CD4-positive, CD25-positive, alpha-beta regulatory T cell (primary cell): ENCODE data around the gene DPH1. TPM values are rescaled to one million over a fixed set of nuclear protein-coding genes. Genes with fewer than 3 reads are reported as not detected.
A peak's percentile ranks its signal among the peaks of the same experiment; 100 is the strongest.

Source experiments
- ATAC-seq, 2 donors: fragments of 150-1000 bp; cut with Tn5 transposase; one replicate each; pipeline ENCODE4 v1.10.0; 2021; ENCODE audit warnings: low read depth in 2 of 2, moderate number of reproducible peaks in 2 of 2, moderate library complexity in 1 of 2
- DNase-seq, 3 donors: peaks; one replicate each; pipeline versions ENCODE4 v3.0.0 to v3.0.0-alpha.2; 2012 to 2022; ENCODE audit warnings: mixed read lengths in 1 of 3
- H3K27ac ChIP-seq: one replicate; pipeline ENCODE4 v1.7.0; 2013; ENCODE audit warnings: mild to moderate bottlenecking, low read length; ENCODE audit not compliant: insufficient read depth, poor library complexity, severe bottlenecking
- H3K27me3 ChIP-seq: one replicate; pipeline ENCODE4 v1.7.0; 2013; ENCODE audit warnings: low read length; ENCODE audit not compliant: control insufficient read depth, insufficient read depth
- H3K36me3 ChIP-seq: one replicate; pipeline ENCODE4 v1.7.0; 2013; ENCODE audit warnings: mild to moderate bottlenecking, low read length, moderate library complexity; ENCODE audit not compliant: control insufficient read depth, insufficient read depth
- H3K4me1 ChIP-seq: 2 replicates; pipeline ENCODE4 v1.7.0; 2013; ENCODE audit warnings: mild to moderate bottlenecking, low read length; ENCODE audit not compliant: insufficient read depth, control insufficient read depth, poor library complexity, severe bottlenecking
- H3K4me3 ChIP-seq: one replicate; pipeline ENCODE4 v1.7.0; 2013; ENCODE audit warnings: low read depth, mild to moderate bottlenecking, low read length, moderate library complexity
- H3K9me3 ChIP-seq, 2 experiments: 1 replicate in 1 of 2; 2 replicates in 1 of 2; pipeline ENCODE4 v1.7.0; 2013; ENCODE audit warnings: low read length in 2 of 2, mild to moderate bottlenecking in 1 of 2, moderate library complexity in 1 of 2; ENCODE audit not compliant: control insufficient read depth in 2 of 2
- H3K27ac Mint-ChIP-seq, 3 donors: one replicate each; pipeline ENCODE4 v1.8.0; 2020 to 2022; ENCODE audit warnings: mild to moderate bottlenecking in 3 of 3, mixed read lengths in 3 of 3, moderate library complexity in 2 of 3
- H3K27me3 Mint-ChIP-seq: one replicate; pipeline ENCODE4 v1.8.0; 2022; ENCODE audit warnings: mild to moderate bottlenecking, mixed read lengths
- H3K36me3 Mint-ChIP-seq: one replicate; pipeline ENCODE4 v1.8.0; 2020; ENCODE audit warnings: mixed read lengths
- H3K4me1 Mint-ChIP-seq, 4 donors: one replicate each; pipeline ENCODE4 v1.8.0; 2020 to 2022; ENCODE audit warnings: mixed read lengths in 4 of 4, mild to moderate bottlenecking in 1 of 4
- H3K4me3 Mint-ChIP-seq, 4 donors: one replicate each; pipeline ENCODE4 v1.8.0; 2020 to 2022; ENCODE audit warnings: mild to moderate bottlenecking in 4 of 4, mixed read lengths in 4 of 4, moderate library complexity in 3 of 4
- H3K9me3 Mint-ChIP-seq, 7 donors: one replicate each; pipeline ENCODE4 v1.8.0; 2020 to 2022; ENCODE audit warnings: mixed read lengths in 7 of 7, mild to moderate bottlenecking in 3 of 7, moderate library complexity in 2 of 7
- polyA plus RNA-seq, 4 donors: library from polyadenylated mRNA; unstranded; fragments of 300-500 nt; fragmentation: Illumina TruSeq; gene quantifications; one replicate each; pipeline ENCODE4 v1.2.3, GENCODE V29; 2021
- total RNA-seq: library from RNA; stranded (reverse); gene quantifications from one replicate; pipeline ENCODE4 v1.2.3, GENCODE V29; 2022

Gene DPH1
- total and polyA plus RNA-seq, 5 donors from 2014 or later = 32.4 to 70.0 (median 38.2) TPM

GRCh38 chr17:2087597-2088211 is 57.8 kb downstream of the DPH1 start:
- Histone ChIP-seq H3K4me1 (peaks cover 26% of the 10 kb centered on the region), H3K27ac (no peak overlapping the region)
- peak in 1 of 3 donors; percentile 50 for DNase-seq

GRCh38 chr17:2089021-2089422 is 59.1 kb downstream of the DPH1 start:
- no peaks in the 10 kb centered on the region for H3K27me3 Mint-ChIP-seq
- peaks cover 0 to 55% (median 35%) of the 10 kb centered on the region in 4 donors for H3K4me1 Mint-ChIP-seq
- H3K27ac Mint-ChIP-seq = peak overlapping the region; percentile 86 to 99 (median 93)
- ATAC-seq = peak; percentile 12 to 16
- peak overlapping the region; percentile 64 for H3K27ac ChIP-seq
- DNase-seq = no peak
- H3K4me1 ChIP-seq = peaks cover 26% of the 10 kb centered on the region
- no peaks in the 10 kb centered on the region for H3K9me3 Mint-ChIP-seq
- H3K4me3 Mint-ChIP-seq = peak overlapping the region; percentile 75 to 94 (median 90)
- H3K36me3 Mint-ChIP-seq = peaks cover 36% of the 10 kb centered on the region
- H3K27me3 ChIP-seq = no peaks in the 10 kb centered on the region
- no peaks in the 10 kb centered on the region for H3K9me3 ChIP-seq
- peak overlapping the region; percentile 94 for H3K4me3 ChIP-seq
- H3K36me3 ChIP-seq = peaks cover 5% of the 10 kb centered on the region

More at GRCh38 chr17:2087597-2088211, 57.8 kb downstream of the DPH1 start:
- no peaks in the 10 kb centered on the region for H3K9me3 ChIP-seq
- H3K27me3 ChIP-seq = no peaks in the 10 kb centered on the region
- Mint-ChIP-seq H3K27me3 (no peaks in the 10 kb centered on the region), H3K9me3 (no peaks in the 10 kb centered on the region), H3K4me3 (peak overlapping the region in 1 of 4 donors; percentile 48), H3K4me1 (peaks cover 0 to 51% (median 35%) of the 10 kb centered on the region in 4 donors), H3K27ac (peak overlapping the region; percentile 24 to 76 (median 74)), H3K36me3 (peaks cover 46% of the 10 kb centered on the region)
- no peak overlapping the region for H3K4me3 ChIP-seq
- peaks cover 10% of the 10 kb centered on the region for H3K36me3 ChIP-seq
- ATAC-seq = peak; percentile 32 to 39

GRCh38 chr17:2090210-2090641 is 60.3 kb downstream of the DPH1 start:
- peak overlapping the region; percentile 94 for H3K4me3 ChIP-seq
- H3K36me3 Mint-ChIP-seq = peaks cover 26% of the 10 kb centered on the region
- peak overlapping the region; percentile 64 for H3K27ac ChIP-seq
- no peaks in the 10 kb centered on the region for H3K9me3 ChIP-seq
- DNase-seq (peak in 1 of 3 donors; percentile 26), ATAC-seq (peak in 1 of 2 donors; percentile 6)
- H3K4me1 Mint-ChIP-seq = peaks cover 0 to 52% (median 34%) of the 10 kb centered on the region in 4 donors
- H3K27ac Mint-ChIP-seq = peak overlapping the region; percentile 86 to 99 (median 93)
- no peaks in the 10 kb centered on the region for H3K27me3 ChIP-seq
- H3K27me3 Mint-ChIP-seq = no peaks in the 10 kb centered on the region
- peak overlapping the region; percentile 57 to 94 (median 90) for H3K4me3 Mint-ChIP-seq
- peaks cover 5% of the 10 kb centered on the region for H3K36me3 ChIP-seq
- no peaks in the 10 kb centered on the region for H3K9me3 Mint-ChIP-seq
- H3K4me1 ChIP-seq = peaks cover 26% of the 10 kb centered on the region

- Mint-ChIP-seq H3K27ac (peak overlapping the region in 2 of 3 donors; percentile 42 to 86), H3K4me1 (peaks cover 0 to 52% (median 34%) of the 10 kb centered on the region in 4 donors), H3K27me3 (no peaks in the 10 kb centered on the region), H3K36me3 (peaks cover 19% of the 10 kb centered on the region), H3K9me3 (no peaks in the 10 kb centered on the region), H3K4me3 (peak overlapping the region in 2 of 4 donors; percentile 57 to 94)
- Histone ChIP-seq H3K27ac (no peak overlapping the region), H3K9me3 (no peaks in the 10 kb centered on the region), H3K4me3 (no peak overlapping the region), H3K27me3 (no peaks in the 10 kb centered on the region), H3K36me3 (peaks cover under 1% of the 10 kb centered on the region), H3K4me1 (peaks cover 26% of the 10 kb centered on the region)
- no peak for ATAC-seq
- no peak for DNase-seq
These were observed 61.0 kb downstream of the DPH1 start for GRCh38 chr17:2090804-2091534.

GRCh38 chr17:2092253-2092652 is 62.3 kb downstream of the DPH1 start:
- ATAC-seq (no peak), DNase-seq (no peak)
- Mint-ChIP-seq H3K4me1 (peaks cover 0 to 50% (median 35%) of the 10 kb centered on the region in 4 donors), H3K27me3 (no peaks in the 10 kb centered on the region), H3K36me3 (peaks cover 11% of the 10 kb centered on the region), H3K4me3 (peak overlapping the region in 2 of 4 donors; percentile 30 to 74), H3K9me3 (no peaks in the 10 kb centered on the region), H3K27ac (peak overlapping the region in 2 of 3 donors; percentile 65 to 80)
- Histone ChIP-seq H3K9me3 (no peaks in the 10 kb centered on the region), H3K4me1 (peaks cover 26% of the 10 kb centered on the region), H3K36me3 (peaks cover 1% of the 10 kb centered on the region), H3K27ac (no peak overlapping the region), H3K4me3 (no peak overlapping the region), H3K27me3 (no peaks in the 10 kb centered on the region)

GRCh38 chr17:2093349-2093748 is 63.4 kb downstream of the DPH1 start:
- no peak overlapping the region for H3K4me3 ChIP-seq
- peaks cover 3% of the 10 kb centered on the region for H3K36me3 ChIP-seq
- no peaks in the 10 kb centered on the region for H3K9me3 ChIP-seq
- Mint-ChIP-seq H3K27me3 (no peaks in the 10 kb centered on the region), H3K4me1 (peaks cover 3 to 39% (median 29%) of the 10 kb centered on the region in 4 donors), H3K36me3 (peaks cover 14% of the 10 kb centered on the region), H3K27ac (peak overlapping the region in 1 of 3 donors; percentile 26), H3K9me3 (no peaks in the 10 kb centered on the region), H3K4me3 (no peak overlapping the region)
- no peak overlapping the region for H3K27ac ChIP-seq
- ATAC-seq (no peak), DNase-seq (no peak)
- no peaks in the 10 kb centered on the region for H3K27me3 ChIP-seq
- H3K4me1 ChIP-seq = peaks cover 17% of the 10 kb centered on the region
